HEK293 (cell line): ENCODE data around the gene CLEC18B.

ENCODE experiments used
- CTCF ChIP-seq: fragments of 450-650 bp; formaldehyde crosslinking; IDR thresholded peaks from 2 replicates; pipeline ENCODE4 v1.5.1; 2016; ENCODE audit warnings: missing biosample characterization, missing genetic modification characterization
- KLF17 ChIP-seq: fragments of 450-650 bp; formaldehyde crosslinking; IDR thresholded peaks from 2 replicates; pipeline ENCODE4 v1.5.1; 2016; ENCODE audit warnings: missing biosample characterization, missing genetic modification characterization
- REPIN1 ChIP-seq: fragments of 450-650 bp; formaldehyde crosslinking; IDR thresholded peaks from 2 replicates; pipeline ENCODE4 v1.5.1; 2017; ENCODE audit warnings: missing biosample characterization, missing genetic modification characterization, low read depth
- REST ChIP-seq: fragments of 450-650 bp; formaldehyde crosslinking; IDR thresholded peaks from 2 replicates; pipeline ENCODE4 v1.5.1; 2016; ENCODE audit warnings: missing biosample characterization, missing genetic modification characterization
- ZNF184 ChIP-seq: fragments of 450-650 bp; IDR thresholded peaks from 2 replicates; pipeline ENCODE4 v1.5.1; 2018; ENCODE audit warnings: missing biosample characterization, mild to moderate bottlenecking, missing genetic modification characterization
- ZNF514 ChIP-seq: fragments of 450-650 bp; formaldehyde crosslinking; IDR thresholded peaks from 2 replicates; pipeline ENCODE4 v1.5.1; 2016; ENCODE audit warnings: missing biosample characterization, missing genetic modification characterization
- ZNF704 ChIP-seq: fragments of 450-650 bp; formaldehyde crosslinking; IDR thresholded peaks from 2 replicates; pipeline ENCODE4 v1.5.1; 2016; ENCODE audit warnings: missing biosample characterization, missing genetic modification characterization
- ZNF768 ChIP-seq: fragments of 450-650 bp; formaldehyde crosslinking; IDR thresholded peaks from 2 replicates; pipeline ENCODE4 v1.5.1; 2018; ENCODE audit warnings: missing biosample characterization, mild to moderate bottlenecking, missing genetic modification characterization

GRCh38 chr16:74461826-74462225 is 40.5 kb upstream of the CLEC18B start:
- TF ChIP-seq ZNF184 (tag by site-specific recombination) (no peak), ZNF768 (tag by site-specific recombination) (no peak), ZNF514 (tag by site-specific recombination) (no peak), REST (tag by site-specific recombination) (no peak), KLF17 (tag by site-specific recombination) (no peak), CTCF (no peak), REPIN1 (tag by site-specific recombination) (no peak), ZNF704 (tag by site-specific recombination) (no peak)
